GM18526 (cell line): ENCODE data around the gene TMEM87A.

Source experiments
- POLR2A ChIP-seq: IDR thresholded peaks from 3 replicates; pipeline ENCODE4 v1.6.1; 2011; ENCODE audit not compliant: insufficient read length; ENCODE audit errors: extremely low read depth

Gene TMEM87A

DNA sequence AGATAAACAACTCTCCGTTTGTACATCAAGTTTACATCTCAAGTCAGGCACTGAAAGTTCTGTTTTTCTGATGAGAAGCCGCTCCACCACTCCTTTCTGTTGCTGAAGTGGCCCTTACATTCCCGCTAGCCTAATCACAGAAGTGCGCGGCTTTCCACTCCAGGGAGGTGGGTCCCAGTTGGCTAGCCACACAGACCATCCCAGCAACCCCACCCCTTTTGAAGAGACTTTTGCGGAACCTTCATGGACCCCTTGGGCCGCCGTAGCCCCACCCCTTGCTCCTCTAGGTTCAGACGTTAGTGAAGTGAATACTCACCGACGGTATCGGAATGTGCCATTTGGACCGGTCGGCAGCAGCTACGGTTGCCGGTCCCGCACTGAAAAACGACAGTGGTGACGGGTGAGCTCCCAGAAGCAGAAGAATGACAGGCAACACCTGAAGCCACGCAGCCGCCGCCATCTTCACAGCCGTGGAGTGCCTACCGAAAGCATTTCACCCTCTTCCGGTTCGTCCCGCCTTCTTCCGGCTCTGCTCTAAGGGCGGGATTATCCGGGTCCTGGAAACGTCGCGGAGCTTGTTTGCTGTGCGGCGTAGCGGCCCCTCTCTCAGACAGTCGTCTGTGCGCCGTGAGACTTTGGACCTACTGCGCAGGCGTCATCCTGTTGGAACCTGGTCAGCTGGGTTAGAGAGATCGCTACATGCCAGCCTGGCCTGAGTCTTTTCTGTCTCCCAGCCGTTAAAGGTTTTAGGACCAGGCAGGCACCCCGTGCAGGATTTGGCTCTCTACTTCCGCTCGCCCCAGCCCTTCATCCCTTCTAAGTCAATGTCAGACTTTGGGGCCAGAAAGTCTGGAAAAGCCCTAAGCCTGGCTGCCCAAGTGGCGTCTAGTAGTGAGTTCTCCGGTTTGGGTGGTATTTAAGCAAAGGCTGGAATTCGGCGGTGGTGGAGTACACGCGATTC lies at the start of gene TMEM87A, which contains the start of gene GANC:
TSS of gene TMEM87A (minus strand) at position 495 of the 961 bp plus-strand sequence. CDS start at position 460, 35 bp downstream.
TSS of gene GANC (plus strand) at position 263 of the 961 bp plus-strand sequence. CDS start 1,281 bp downstream, outside the sequence.
- TF ChIP-seq POLR2A, result peak; percentile 92

DNA sequence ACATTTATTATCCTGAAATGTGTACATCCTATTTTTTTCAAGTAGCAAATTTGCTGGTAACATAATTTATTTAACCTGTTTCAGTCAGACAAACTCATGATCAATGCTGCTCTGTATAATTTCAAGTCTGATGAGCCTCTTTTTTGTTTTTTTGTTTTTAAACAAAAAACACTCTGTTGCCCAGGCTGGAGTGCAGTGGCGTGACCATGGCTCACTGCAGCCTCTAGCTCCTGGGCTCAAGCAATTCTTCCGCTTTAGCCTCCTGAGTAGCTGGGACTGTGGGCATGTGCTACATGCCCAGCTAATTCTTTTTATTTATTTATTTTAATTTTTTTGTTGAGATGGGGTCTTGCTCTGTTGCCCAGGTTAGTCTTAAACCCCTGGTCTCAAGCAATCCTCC lies 46.0 kb upstream of the TMEM87A start:
- no peak for TF ChIP-seq POLR2A

GRCh38 chr15:42315521-42315920 lies 42.3 kb upstream of the TMEM87A start:
- TF ChIP-seq POLR2A, result no peak

DNA sequence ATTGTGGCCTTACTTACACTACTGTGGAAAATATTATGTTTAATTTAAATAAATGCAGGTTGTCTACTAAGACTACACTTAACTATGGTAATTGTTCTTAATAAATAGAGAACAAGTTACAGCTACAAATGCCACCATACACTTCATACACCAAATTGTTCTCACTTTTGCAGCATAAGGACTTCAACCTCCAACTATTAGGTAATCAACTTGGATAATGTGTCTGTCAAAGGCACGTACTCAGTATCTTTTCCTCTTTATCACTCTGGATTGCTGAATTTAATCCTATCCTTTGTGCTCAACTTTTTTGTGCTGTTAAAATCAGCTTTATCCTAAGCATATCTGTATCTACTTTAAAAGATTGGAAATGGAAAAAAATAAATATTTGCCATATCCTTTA lies 41.6 kb upstream of the TMEM87A start:
- TF ChIP-seq POLR2A, result no peak

- no peak for TF ChIP-seq POLR2A
Measured at GRCh38 chr15:42313463-42313862, 40.2 kb upstream of the TMEM87A start.

DNA sequence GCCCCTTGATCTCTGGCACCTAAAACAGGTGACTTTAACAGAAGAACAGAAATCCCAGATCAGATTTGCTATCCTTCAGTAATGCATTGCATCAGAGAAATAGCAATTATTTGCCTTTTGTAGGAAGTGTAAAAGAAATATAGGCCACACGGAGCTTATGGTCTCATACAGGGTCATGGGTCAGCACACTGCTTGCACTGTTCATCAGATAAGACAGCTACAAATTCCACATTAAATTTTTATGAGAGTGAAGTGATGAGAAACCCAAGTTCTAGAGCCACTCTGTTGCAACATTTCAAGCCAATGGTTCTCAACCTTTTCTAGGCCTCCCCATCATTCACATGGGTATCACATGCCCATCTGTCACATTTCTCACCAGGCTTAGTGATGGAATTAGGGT lies 33.4 kb upstream of the TMEM87A start:
- no peak for TF ChIP-seq POLR2A

DNA sequence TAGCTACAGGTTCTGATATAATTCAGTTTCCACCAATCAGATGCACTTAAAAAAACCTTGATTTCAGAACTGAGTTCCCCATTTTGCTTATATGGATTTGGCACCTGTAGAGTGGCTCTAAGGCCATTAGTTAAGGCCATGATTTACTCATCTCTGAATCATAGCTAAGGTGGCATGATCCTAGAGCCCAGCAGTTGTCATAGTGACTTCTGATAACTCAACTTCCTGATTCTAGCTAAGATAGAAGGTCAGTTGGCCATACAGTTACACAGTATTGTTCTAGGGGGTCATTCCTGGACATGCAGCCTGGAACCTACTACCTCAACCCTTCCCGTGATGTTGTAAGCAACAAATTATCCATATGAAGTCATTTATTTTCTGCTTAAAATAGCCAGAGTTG lies 15.9 kb upstream of the TMEM87A start:
- no peak for TF ChIP-seq POLR2A

DNA sequence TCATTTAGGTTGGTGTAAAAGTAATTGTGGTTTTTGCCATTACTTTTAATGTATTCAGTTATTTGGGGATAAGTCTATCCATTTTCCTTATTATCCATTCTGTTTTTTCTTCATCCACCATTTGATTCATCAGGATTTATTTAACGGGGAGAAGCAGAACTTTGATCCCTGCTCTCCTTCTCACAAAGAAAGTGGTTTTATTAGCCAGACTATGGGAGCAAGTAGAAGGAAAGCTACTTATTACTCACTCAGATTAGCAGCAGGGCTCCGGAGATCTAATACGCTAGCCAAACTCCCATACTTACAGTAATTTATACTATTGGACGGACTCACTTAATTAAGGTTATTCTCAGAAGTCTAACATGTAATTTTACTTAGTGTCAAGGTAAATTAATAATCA lies 14.7 kb upstream of the TMEM87A start:
- TF ChIP-seq POLR2A, result no peak

- no peak for TF ChIP-seq POLR2A
Measured at GRCh38 chr15:42286445-42287029, 13.3 kb upstream of the TMEM87A start.

- TF ChIP-seq POLR2A, result no peak
Measured at GRCh38 chr15:42285034-42285433, 11.8 kb upstream of the TMEM87A start.

GRCh38 chr15:42284551-42284950 lies 11.3 kb upstream of the TMEM87A start:
- TF ChIP-seq POLR2A, result no peak

DNA sequence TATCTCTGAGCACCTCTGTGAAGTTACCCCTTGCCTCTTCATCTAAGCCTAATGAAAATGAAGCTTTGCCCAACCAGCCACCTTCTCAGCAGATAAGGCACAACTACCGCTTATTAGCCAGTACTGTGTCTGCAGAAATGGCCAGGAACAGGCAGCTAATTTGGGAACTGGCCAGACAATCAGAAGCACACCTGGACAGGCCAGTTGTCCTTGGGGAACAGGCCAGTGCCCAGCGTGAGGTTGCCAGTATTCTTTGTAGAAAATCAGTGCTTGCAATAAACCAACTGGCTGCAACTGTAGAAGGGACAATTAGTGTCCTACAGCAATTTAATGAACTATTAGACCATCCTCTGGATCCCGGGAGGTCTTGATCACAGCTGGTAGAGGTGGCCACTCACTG lies 10.4 kb upstream of the TMEM87A start:
- no peak for TF ChIP-seq POLR2A

DNA sequence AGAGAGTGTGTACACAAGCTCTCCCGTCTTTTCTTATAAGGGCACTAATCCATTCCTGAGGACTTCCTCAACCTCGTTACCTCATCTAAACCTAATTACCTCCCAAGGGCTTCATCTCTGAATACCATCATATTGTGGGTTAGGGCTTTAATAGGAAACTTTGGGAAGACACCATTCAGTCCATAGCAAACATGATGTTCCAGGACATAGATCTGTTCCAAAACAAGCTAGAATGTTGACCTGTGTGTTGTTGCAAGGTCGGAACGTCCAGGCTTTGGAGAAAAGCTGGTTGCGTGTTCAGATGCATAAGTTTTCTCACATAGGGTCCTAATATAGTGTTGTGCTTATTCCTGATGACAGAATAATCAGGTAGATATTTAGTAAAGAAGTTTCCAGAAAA lies 9.7 kb upstream of the TMEM87A start:
- TF ChIP-seq POLR2A, result no peak

- no peak for TF ChIP-seq POLR2A
Measured at GRCh38 chr15:42282344-42282743, 9.1 kb upstream of the TMEM87A start.

- TF ChIP-seq POLR2A, result no peak
Measured at GRCh38 chr15:42279234-42279723, 6.0 kb upstream of the TMEM87A start.

- no peak for TF ChIP-seq POLR2A
Measured at GRCh38 chr15:42276762-42277161, 3.5 kb upstream of the TMEM87A start.

GRCh38 chr15:42275780-42276391 lies 2.7 kb upstream of the TMEM87A start:
- TF ChIP-seq POLR2A, result no peak

DNA sequence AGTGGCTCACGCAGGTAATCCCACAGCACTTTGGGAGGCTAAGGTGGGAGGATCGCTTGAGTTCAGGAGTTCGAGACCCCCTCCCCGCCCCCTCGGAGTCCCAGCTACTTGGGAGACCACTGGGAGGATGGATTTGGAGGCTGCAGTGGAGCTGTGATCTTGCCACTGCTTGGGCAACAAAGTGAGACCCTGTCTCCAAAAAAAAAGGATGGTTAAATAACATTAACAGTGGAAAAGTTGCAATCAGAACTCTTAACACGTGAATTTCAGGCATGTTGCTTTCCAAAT lies 1.4 kb upstream of the TMEM87A start:
- no peak for TF ChIP-seq POLR2A
